NCI-H2081 treated with DMSO at 0.1 percent for 48 hours (cell line): ENCODE results near the gene ELAVL1.

Experiments used
- DNase-seq: peaks from one replicate; lab custom pipeline; 2025; lab: John Stamatoyannopoulos, UW

The ELAVL1 gene

DNA sequence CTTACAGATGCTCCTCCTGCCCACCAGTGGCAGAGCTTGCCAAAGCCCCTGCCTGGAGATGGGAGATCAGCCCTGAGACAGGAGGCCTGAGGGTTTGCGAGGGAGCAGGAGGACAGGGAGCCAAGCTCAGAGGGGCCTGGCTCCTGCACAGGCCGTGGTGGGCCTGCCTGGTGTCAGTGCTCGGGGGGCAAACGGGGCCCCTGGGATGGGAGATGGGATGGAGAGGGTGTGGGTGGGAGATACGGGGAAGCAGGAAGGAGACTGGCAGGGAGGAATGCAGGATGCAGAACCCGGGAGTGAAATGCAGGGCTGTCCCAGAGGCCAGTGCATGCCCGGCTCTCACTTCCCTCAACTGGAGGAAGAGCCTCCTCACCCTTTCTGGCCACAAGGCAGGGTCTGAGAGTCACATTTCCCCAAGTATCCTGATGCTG lies 19.9 kb downstream of the ELAVL1 start:
- DNase-seq = no peak

DNA sequence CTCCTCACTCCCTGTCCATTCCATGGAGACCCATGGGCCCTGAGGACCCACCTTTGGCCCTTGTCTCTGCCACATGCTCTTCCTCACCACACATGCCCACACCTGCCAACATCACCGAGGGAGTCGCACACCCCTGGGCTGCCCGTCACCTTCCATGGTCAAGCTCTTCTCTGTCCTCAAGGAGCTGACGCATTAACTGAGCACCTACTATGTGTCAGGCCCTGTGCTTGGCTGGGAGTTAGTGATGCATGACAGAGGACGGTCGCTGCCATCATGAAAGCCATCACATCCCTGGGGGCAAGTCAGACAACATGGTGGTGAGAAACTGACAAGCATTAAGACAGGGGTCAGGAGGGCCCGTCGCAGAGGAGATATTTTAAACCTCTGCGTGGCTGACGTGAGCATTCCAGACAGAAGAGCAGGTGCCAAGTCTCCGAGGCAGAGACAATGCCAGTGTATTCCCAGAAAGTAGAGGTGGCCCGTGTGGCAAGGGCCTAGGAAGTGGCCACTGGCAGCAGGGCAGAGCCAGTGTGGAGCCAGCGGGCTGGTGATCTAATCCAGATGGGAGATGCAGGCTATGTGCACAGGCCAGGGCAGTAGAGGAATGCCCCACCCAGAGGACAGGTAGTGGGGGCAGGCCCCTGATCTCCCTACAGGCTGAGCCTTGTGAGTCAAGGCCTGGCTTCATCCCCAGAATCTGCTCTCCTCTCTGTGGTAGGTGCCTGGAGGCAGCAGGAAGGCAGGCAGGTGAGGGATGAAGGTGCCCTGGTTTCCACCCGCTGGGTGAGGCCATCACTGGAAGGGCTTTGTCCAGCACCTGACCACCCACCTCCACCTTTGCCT lies 21.2 kb downstream of the ELAVL1 start:
- DNase-seq = no peak

DNA sequence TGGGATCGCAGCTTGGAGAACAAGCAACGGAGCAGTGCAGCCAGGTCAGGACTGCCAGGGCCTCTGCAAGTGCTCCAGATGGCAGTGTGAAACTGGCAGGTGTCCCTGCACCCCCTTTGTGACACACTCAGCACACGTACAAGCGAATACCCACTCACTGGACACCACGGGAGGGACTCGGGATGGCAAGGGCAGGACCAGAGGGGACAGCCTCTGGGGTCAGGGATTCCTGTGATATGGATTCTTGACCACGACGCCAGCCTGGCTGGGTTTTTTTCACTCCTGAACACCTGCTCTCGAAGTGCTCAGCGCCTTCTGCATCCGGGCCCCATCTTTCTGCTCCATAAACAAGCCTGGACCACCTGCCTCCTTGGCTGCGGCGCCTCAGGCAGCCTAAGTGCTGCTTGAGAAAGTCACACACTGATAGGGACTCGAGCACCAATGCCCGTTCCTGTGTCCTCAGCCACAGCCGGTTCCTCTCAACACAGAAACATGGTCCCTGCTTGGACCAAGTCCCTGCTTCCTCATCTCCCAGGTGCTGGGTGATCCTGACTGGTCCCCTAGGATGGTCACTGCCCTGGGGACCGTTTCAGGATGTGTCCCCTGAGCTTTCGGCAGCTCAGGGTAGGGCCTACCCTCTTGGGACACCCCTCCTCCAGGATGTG lies 22.0 kb downstream of the ELAVL1 start:
- no peak for DNase-seq

DNA sequence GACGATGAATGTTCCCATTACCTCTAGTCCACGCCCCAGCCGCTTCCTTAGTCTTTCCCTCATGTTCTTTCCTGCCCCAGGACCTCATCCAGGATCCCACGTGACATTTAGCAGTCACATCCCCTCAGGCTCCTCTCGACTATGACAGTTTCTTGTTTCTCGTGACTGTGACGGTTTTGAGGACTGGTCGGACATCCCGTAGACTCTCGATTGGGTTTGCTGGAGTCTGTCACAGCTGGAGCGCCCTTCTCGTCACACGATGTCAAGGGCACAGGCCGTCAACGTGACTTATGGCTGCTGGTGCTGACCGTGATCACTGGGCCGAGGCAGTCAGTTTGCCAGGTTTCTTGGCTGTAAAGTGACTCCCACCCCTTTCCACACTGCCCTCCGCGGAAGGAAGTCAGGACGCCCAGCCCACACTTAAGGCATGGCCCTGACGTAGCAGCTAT lies 22.8 kb downstream of the ELAVL1 start:
- DNase-seq = no peak

DNA sequence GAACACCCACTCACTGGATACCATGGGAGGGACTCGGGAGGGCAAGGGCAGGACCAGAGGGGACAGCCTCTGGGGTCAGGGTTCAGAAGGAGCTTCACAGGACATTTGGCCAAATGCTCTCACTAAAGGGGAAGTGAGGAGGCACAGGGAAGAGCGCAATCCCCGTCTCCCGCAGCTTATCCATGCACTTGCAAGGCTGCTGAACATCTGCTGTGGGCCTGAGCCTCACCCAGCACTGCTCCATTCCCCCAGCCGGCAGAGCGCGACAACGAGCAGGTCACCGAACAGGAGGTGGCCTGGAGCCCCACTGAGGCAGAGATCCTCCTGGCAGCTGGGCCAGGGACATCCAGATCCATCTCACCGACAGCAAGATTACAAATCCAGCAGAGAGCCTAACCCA lies 23.3 kb downstream of the ELAVL1 start:
- no peak for DNase-seq

DNA sequence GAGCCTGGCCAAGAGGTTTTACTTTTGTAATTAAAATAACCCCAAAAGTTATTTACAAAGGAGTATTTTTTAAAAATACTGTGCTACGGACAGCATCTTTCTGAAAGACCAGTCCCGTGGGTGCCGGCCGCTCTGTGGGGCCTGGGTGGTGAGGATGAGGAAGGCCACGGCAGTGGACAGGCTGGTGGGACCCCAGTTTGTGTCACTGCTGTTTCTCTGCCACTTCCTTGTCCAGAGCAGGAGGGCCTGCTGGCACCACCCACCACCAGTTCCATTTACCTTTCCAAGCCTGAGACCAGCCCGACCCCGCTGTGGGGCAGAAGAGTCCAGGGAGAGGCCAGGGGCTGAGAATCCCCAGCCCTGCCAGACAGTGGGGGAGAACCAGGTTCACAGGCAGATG lies 23.8 kb downstream of the ELAVL1 start:
- DNase-seq = no peak

DNA sequence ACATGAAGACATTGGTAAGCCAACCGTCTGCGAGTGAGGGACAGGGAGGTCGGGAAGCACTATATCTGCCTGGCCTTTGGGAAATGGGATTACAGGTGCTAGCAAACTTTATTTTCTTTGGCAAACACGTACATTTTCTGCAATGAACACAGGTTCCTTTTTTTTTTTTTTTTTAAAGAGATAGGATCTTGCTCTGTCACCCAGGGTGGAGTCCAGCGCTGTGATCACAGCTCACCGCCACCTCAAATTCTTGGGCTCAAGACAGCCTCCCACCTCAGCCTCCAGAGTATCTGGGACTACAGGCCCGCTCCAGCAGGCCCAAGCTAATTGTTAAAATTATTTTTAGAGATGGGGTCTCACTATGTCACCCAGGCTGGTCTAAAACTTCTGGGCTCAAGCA lies 24.2 kb downstream of the ELAVL1 start:
- no peak for DNase-seq

DNA sequence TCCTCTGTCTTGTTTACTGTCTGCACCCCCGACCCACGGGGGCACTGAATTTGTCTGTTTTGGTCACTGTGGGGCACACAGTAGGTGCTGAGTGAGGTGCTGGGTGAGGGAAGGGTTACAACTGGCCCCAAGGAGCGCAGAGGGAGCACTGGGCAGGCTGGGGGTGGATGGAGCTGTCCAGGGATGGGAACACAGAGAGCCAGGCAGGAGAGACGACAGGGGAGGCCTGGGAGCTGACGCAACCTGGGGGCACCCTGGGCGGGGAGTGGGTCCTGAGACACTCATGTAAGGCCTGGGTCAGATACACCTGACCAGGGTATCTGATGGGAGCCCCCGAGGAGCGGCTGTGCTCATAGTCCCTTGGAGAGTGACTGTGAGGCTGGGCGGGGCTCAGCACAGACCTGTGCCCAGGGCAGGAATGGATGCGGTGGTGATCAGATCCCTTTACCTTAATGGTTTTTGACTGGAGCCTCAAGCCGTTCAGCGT lies 24.8 kb downstream of the ELAVL1 start:
- no peak for DNase-seq

DNA sequence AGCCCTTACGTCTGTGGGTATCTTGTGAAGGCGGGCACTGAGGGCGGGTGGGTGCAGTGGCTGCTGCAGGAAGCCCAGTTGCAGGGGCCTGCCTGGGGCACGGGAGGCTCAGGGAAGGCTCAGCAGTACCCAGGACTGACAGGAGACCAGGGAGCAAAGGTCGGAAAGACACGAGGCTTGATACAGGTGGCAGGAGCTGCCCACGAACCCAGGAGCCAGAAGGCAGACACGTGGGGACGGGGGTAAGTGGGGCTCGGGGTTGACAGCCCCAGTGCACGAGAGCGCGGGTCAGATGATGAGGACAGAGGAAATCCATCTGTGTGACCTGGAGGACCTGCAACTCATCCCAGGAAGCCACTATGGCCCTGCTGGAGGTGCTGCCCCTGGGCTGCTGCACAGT lies 25.3 kb downstream of the ELAVL1 start:
- DNase-seq = no peak

DNA sequence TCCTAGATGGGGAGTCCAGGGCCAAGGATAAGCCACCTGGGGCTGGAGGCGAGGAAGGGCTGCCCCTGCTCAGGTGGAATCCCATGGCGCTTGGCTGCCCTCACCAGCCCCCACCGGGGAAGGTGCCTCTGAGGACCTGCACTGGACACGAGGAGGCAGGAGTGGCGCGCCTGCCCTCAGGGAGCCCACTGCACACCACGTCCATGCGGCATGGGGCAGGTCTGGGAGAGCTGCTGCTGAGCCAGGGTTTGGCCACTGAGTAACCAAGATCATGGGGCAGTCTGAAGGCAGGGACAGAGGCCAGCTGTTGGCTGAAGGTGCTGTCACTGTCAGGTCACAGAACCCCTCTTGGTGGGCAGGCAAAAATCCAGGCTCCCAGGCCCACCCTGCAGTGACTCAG lies 25.9 kb downstream of the ELAVL1 start:
- no peak for DNase-seq

DNA sequence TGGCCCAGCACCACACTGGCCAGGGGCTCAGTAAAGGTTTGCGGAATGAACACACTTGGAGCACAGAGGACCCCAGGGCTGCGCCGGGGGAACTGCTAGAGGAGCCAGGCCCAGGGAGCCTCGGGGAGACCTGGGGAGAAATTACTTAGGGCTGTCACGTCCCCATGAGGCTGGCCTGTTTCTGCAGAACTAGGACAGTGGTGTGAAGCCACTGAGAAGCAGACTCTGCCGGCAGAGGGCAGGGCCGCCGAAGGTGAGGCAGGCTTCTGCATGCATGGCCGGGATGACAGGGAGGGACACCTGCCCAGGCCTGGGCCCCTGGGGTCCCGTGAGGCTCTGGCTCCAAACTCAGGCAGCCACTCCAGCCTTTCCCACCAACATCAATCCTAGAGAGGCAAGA lies 26.4 kb downstream of the ELAVL1 start:
- DNase-seq = no peak

DNA sequence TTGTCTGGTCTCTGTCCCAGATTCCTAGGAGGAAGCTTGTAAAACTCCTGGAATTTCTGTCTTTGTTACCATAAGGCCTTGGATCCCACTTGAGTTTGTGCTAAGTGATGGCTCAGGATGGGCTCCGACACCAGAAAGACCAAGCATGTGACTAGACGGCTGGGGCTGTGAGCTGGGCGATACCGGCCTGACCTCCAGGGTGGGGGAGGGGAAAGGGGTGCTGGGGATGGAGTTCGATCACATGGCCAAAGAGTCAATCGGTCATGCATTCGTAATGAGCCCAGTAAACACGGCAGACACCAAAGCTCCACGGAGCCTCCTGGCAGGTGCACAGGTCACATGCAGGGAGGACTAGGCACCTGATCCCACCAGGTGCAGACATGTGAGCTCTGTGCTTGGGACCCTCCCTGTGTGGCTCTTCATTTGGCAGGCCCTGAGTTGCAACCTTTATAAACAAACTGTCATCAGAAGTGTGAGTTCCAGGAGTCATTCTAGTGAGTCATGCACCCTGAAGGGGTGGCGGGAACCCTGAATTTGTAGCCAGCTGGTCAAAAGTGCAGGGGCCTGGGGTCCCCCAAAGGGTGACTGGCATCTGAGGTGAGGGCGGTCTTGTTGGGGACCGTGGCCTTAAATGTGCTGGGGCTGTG lies 27.1 kb downstream of the ELAVL1 start:
- no peak for DNase-seq

DNA sequence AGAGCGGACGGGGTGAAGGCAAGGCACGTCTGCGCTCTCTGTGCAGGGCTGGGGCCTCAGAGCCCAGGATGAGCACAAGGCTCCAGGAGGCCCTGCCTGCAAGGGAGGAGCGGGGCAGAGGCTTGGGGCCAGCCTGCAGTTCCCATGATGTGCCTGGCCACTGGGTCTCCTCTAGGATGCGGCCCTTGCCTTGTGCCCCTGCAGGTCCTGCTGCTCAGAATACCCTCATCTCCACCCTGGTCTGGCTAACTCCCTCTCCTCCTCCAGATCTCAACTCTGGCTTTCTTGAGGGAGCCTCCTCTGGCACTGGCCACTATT lies 27.8 kb downstream of the ELAVL1 start:
- no peak for DNase-seq

DNA sequence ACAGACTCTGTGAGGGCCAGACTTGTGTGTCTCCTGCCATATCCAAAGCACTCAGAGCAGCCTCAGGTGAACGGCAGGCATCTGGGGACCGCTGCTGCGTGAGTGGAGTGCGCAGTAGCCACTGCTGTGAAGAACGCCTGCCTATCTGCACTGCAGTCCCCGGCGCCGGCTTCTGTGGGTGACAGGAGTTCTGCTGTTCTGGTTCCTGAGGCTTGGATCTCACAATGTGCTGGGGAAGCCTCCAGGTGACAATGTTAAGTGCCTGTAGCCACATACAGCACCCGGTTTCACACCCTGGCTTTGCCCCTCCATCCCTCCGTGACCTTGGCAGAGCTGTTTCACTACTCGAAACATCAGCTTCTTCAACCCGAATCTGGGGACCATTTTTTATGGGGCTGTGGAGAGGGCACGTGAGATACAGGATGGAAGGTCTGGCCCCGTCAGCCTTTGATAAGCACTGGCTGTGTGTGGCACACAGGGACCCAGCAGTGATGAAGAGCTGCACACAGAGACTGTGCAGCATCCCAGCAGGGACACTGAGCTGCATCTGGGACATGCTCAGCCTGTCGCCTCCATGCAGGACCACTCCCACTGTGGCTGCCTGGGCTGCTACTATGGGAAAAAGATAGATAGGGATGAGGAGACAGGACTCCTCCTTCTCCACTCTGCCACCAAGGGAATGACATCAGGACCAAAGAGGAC lies 28.3 kb downstream of the ELAVL1 start:
- DNase-seq = no peak

DNA sequence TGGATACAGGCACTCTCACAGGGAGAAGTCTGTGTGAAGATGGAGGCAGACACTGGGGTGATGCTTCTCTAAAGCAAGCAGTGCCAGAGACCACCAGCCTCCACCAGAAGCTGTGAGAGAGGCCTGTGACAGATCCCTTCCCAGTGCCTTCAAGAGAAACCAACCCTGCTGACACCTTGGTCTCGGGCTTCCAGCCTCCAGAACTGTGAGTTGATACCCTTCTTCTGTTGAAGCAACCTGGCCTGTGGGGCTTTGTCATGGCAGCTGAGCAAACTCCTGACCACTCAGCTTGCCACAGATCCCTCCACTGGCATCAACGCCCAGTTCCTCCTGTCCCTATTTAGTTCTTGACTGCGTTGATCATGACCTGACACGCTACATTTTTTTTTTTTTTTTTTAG lies 29.0 kb downstream of the ELAVL1 start:
- no peak for DNase-seq

DNA sequence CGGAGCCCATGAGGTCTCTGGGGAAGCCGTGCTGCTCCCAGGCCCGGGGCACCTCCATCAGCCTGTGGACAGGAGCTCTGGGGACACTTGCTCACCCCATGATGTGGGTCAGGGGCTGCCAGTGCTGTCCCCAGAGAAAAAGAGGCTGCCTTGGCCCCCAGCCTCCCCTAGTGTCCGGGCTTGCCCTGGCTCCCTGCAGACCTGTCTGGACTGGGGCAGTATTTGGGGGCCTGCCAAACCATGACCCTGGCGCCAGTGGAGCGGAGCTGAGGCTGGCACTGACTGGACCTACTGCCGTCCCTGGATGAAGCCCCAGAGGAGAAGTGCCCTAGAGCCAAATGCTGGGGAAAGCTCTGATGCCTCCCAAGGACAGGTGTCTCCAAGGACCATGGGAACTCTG lies 30.4 kb downstream of the ELAVL1 start:
- DNase-seq = no peak

DNA sequence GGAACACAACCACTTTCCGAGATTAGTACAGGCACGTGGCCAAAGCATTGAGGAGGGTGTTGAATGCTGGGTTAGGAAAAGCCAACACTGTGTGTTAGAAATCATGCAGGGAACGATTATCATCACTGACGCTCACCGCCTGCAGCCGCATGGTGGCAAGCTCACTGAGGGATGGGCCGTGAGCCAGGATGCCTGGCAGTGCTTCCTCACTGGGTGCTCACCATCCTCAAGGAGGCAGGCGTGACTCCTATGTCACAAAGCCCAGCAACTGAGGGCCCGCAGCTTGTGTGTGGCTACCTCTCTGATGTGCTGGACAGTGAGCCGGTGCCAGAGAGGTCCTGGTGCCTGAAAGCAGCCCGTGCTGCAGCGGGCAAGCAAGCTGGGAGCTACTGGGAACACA lies 31.6 kb downstream of the ELAVL1 start:
- no peak for DNase-seq

DNA sequence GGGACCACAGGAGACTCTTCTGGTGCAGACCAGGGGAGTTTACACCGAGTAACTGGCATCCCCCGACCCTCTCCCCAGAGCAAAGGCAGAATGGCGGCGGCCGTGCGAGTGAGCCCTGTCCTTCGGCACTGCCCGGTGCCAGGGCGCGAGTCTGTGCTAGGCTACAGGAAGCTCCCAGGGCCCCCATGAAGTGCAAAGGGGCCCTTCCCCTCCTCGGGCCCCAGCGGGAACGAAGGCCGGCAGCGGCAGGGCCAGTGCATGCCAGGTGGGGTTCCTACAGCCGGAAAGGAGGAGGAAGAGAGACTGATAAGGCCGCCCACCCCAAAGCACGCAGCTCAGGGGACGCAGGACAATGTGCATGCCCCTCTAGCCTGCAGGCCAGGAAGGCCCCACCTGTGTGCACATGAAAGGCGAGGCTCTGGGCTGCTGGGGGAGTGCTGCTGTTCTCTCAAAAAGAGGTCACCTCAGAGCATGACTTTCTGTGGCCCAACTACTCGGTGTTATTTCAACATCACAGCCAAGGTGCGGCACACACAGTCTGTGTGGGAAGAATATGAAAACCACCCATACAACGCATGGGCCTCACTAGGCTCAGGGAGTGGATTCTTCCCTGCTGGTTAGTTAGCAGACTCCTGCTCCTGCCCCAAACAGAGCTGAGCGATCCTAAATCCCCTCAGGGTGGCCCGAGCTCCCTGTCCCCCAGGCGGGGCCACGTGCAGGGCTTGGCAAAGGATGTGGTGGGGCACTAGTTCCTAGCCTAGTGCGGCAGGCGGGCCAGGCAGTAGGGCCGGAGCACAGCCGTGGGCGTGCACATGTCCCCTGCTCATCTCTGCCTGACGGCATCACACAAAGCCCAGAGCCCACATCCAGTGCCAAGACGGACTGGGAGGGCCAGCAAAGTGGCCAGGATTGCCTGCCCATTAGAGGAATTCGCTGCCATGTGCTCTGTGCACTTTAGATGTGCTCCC lies 33.6 kb downstream of the ELAVL1 start:
- no peak for DNase-seq

DNA sequence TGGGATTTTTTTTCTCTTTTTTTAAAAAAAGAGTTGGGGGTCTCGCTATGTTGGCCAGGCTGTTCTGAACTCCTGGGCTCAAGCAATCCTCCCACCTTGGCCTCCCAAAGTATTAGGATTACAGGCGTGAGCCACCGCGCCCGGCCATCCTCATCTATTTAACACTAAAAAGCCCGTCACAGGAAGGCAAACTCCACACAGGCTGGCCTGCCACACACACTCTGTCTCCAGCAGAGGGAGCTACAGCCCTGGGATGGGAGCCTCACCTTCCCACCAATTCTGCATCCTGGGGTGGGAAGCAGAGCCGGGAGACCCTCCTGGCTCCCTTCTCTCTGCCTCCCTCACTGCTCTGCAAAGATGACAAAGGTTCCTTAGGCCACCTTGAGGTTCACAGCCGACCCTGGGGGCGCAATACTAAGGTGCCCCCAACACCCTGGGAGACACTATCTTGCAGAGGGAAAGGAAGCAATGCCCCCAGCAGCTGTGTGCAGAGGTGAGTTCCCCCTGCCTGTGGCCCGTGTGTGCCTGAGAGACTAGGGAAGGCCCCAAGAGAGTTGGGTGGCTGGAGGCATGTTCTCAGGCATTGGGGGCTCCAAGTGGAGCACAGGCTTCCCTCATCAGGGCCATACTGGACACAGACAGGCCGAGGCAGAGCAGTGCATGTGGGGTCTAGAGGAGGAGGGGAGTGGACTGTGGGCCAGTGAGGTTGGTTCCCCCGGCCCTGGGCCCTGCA lies 34.6 kb downstream of the ELAVL1 start:
- no peak for DNase-seq

DNA sequence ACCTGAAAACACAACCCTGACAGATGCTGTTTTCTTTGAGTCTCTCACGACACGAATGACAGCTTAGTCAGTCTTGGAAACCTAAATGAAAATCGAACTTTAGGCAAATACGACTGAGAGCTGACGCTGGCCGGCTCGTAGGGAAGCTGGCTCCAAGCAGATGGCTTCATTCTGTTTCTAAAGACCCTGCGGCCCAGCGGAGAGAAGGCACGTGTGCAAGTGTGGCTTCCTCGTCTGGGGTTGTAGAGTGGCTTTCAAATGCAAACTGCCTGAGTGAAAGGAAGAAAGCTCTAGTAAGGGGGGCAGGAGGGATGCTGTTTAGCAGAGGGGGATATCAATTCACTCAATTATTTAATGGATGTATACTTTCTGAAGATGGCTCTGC lies 35.9 kb downstream of the ELAVL1 start:
- DNase-seq = no peak
